B cell (primary cell): ENCODE results near the gene GABRR2.

Experiments
- CTCF ChIP-seq: fragments of 200-600 bp; IDR thresholded peaks from one replicate; pipeline ENCODE4 v1.8.0; 2022; ENCODE audit warnings: antibody characterized with exemption, mild to moderate bottlenecking
- EZH2 ChIP-seq: IDR thresholded peaks from 2 replicates; pipeline ENCODE4 v1.6.1; 2012; ENCODE audit warnings: borderline replicate concordance, low read depth, mild to moderate bottlenecking, moderate library complexity, low read length; ENCODE audit not compliant: insufficient read depth, poor library complexity, severe bottlenecking

GRCh38 chr6:89286516-89286915, 28.6 kb downstream of the GABRR2 start:
- TF ChIP-seq CTCF: no peak
- TF ChIP-seq EZH2: no peak
